CD4-positive, alpha-beta T cell treated with Interleukin-12 subunit alpha and Interleukin-12 subunit beta, for 1 hour (primary cell): ENCODE results near the gene PLEKHM1.
A peak's percentile ranks its signal among the peaks of the same experiment; 100 is the strongest.
"Not testable (repeated sequence)": the region's sequence is repeated elsewhere in the genome, so short reads cannot be mapped to it uniquely, and the experiment has no call there.

Experiments used
- DNase-seq: peaks from one replicate; pipeline ENCODE4 v3.0.0-alpha.2; 2020

PLEKHM1 gene

GRCh38 chr17:45460422-45460821 lies 30.1 kb downstream of the PLEKHM1 start:
- DNase-seq = not testable (repeated sequence)

DNA sequence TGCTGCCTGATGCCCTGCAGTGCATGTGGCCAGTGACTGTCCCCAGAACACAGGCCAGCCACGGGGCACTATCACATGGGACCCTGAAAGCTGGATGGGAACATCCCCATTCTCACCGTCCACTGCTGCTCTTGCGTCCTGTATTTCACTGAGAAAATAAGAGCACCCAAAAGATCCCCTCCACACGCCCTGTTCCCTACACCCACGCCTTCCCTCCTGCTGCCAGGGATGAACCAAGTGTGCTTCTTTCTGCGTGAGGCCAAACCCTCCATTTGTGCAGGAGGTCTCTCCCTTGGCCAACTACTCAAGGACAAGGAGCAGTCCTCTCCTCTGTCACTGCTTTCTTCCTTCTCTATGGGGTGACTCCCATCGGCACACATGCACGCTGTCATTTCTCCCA lies 36.2 kb downstream of the PLEKHM1 start:
- DNase-seq = not testable (repeated sequence)

DNA sequence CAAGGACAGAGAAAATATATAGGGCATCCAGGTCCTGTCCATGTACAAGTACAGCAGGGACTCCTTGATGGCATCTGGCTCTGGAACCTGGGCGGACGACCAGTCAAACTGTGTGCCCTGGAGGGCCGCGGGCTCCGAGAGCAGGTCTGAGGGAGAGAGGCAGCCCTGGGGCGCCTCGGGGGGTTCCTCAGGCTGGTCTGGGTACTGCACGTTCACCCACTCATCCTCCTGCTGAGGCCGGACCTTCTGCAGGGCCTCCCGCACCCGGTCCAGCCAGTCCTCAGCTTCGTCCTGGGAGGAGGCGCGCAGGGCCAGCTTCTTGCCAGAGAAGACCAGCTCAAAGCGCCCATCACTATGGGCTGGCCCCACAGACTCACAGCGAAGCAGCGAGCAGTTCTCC lies 36.8 kb downstream of the PLEKHM1 start:
- not testable (repeated sequence) for DNase-seq

GRCh38 chr17:45453225-45453534 lies 37.3 kb downstream of the PLEKHM1 start:
- DNase-seq = not testable (repeated sequence)

DNA sequence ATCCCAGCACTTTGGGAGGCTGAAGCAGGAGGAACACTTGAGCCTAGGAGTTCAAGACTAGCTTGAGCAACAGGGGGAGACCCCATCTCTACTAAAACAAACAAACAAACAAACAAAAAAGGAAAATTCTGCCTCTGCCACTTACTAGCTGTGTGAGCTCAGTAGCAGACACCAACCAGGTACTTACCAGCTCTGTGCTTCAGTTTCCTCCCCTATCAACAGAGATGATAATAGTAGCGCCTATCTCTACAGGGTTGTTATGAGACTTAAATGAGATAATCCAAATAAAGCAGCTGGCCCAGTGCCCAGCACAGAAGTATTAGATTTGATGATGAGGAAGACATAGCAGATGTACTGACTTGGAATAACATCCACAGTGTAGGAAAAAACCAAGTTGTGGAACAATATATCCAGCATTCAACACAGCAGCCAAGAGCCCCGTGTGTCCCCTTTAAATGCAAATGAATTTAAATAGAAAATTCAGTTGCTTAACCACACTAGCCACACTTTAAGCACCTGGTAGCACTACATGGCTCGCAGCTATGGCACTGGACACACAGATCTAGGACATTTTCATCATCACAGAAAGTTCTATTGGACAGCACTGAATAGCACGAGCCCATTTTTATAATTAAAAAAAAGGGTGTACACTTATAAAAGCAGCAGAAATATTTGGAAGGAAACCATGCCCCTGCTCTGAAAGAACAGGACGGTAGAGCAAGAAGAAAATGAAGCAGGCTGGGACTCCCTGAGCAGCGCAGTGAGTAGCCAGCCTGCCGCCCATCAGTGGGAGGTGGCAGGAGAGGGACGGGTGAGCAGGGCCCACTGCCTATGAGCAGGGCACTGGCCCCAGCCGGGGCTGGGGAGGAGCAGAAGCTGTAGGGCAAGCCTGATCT lies 37.9 kb downstream of the PLEKHM1 start:
- not testable (repeated sequence) for DNase-seq

DNA sequence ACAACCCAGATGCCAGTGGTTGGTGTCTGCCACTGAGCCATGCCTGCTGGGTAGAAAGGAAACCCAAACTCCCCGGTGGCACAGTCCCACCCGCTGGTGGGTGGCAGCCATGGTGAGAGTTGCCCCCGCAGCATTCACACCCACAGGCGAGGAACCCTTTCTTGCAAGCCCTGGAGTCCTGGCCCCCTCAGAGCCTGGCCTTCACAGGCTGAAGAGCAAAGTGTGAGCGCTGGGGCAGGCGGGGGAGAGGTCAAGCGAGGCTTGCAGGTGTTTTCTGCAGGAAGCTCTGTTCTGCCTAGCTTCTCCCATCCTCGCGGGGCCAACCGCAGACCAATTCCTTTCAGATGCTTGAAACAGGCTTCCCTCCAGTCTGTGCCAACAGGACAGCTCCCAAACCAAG lies 38.9 kb downstream of the PLEKHM1 start:
- not testable (repeated sequence) for DNase-seq

GRCh38 chr17:45451131-45451530 lies 39.4 kb downstream of the PLEKHM1 start:
- no peak for DNase-seq

- not testable (repeated sequence) for DNase-seq
Measured at GRCh38 chr17:45449708-45450329, 40.7 kb downstream of the PLEKHM1 start.

DNA sequence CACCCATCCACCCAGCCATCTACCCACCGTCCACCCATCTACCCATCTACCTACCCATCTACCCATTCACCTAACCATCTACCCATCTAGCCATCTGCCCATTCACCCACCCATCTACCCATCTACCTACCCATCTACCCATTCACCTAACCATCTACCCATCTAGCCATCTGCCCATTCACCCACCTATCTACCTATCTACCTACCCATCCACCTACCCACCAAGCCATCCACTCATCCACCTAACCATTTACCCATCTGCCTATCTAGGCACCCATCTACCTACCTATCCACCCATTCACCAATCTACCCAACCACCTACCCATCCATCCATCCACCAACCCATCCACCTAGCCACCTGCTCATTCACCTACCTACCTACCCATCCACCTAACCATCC lies 41.3 kb downstream of the PLEKHM1 start:
- DNase-seq = not testable (repeated sequence)

DNA sequence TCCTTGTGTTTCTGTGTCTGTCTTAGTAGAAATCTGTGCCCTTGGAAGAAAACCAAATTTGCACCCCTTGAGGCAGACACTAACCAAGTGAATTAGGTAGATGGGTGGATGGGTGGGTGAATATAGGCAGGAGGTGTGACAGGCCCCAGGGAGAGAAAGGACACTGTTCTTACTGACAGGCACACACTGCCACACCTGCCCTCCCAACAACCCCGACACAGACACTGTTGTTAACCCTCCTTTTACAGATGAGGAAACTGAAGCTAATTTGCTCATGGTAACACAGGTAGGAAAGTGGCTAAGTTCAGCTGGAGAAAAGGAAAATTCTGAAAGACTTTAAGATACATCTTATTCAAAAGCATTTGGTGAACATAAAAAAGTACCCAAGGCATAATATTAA lies 42.0 kb downstream of the PLEKHM1 start:
- not testable (repeated sequence) for DNase-seq

- DNase-seq = not testable (repeated sequence)
Measured at GRCh38 chr17:45448066-45448465, 42.5 kb downstream of the PLEKHM1 start.

DNA sequence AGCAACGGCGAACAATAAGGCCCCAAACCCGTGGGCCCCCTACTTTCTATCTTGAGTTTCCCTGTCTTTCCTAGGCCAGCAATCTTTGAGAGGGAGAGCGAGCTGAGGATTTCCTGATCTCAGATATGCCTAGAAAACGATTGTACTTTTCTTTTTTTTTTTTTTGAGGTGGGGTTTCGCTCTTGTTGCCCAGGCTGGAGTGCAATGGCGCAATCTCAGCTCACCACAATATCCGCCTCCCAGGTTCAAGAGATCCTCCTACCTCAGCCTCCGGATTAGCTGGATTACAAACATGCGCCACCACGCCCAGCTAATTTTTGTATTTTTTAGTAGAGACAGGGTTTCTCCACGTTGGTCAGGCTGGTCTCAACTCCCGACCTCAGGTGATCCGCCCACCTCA lies 42.9 kb downstream of the PLEKHM1 start:
- DNase-seq = not testable (repeated sequence)

GRCh38 chr17:45446872-45447625 lies 43.5 kb downstream of the PLEKHM1 start:
- DNase-seq = not testable (repeated sequence)

DNA sequence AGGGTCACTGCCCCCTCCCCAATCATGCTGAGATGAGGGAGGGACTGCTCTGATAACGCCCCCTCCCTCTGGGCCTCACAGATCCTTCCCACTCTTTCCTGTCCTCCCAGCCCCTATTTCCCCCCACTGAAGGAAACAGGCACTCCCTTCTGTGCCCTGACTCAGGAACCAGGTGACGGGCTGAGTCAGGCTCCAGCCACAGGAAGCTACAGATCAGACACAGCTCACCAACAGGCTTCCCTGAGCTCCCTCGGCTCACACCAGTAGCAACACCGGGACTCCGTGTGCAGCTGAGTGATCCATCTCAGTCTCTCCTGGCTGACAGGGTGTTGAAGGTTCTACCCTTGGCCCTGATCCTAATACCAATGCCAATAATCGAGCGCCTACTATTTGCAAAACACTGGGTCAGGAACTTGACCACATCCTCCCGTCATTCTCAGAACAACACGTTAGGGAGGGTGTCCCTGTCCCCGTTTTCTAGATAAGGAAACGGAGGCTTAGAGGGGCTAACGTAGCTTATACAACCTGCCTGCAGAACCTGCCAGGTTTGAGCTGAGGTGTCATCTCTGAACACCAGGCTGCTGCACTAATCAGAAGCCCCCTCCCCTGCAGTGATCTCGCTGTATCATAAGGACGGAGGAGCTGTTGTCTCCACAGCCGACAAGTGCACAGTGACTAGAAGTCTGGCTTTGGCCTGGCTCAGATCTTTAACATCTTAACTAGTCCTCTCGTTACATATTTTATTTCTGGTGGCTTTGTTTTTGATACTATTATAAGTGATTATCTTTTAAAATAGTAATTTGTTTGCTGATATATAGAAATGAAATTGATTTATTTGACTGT lies 44.4 kb downstream of the PLEKHM1 start:
- DNase-seq = peak; percentile 23

- not testable (repeated sequence) for DNase-seq
Measured at GRCh38 chr17:45444856-45445820, 45.4 kb downstream of the PLEKHM1 start.

GRCh38 chr17:45444301-45444700 lies 46.2 kb downstream of the PLEKHM1 start:
- DNase-seq = not testable (repeated sequence)

DNA sequence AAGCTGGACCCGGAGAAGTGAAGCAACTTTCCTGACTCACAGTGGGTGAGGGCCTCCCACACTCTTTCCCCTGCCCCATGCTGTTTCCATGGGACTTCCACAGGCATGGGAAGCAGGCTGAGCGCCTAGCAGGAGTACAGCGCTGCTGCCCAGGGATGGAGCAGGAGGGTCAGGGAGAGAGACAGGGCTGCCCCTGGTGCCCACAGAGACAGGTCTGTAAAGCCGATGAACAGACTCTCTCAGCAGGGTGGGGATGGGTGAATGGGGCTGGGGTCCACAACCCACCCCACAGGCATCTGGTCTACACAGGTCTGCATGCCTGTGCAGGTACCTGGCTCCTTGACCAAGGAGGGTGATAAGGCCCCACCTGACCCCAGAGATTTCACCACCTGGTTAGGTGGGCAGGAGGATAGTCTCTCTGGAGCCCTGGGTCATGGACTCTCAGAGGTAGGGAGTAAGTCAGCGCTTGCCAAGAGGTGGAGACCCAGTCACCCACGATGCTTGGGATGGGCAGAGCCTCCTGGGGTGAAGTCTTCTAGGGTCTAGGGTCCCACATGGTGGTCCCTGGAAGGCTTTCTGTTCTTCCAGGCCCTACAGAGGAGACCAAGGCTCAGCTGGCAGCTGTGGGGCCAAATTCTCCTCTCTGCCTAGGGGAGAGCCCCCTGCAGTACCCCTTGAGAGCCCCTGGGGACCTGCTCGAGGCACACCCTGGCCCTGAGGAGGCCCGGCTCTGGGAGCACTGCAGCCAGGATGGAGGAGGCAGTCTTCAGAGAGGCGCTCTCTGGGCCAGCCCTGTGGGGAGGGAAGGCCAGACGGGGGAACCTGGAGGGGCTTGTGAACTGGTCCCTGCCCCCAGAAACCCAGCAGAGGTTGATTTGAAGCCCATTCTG lies 46.9 kb downstream of the PLEKHM1 start:
- DNase-seq = not testable (repeated sequence)

GRCh38 chr17:45441526-45442310 lies 48.8 kb downstream of the PLEKHM1 start:
- no peak for DNase-seq

DNA sequence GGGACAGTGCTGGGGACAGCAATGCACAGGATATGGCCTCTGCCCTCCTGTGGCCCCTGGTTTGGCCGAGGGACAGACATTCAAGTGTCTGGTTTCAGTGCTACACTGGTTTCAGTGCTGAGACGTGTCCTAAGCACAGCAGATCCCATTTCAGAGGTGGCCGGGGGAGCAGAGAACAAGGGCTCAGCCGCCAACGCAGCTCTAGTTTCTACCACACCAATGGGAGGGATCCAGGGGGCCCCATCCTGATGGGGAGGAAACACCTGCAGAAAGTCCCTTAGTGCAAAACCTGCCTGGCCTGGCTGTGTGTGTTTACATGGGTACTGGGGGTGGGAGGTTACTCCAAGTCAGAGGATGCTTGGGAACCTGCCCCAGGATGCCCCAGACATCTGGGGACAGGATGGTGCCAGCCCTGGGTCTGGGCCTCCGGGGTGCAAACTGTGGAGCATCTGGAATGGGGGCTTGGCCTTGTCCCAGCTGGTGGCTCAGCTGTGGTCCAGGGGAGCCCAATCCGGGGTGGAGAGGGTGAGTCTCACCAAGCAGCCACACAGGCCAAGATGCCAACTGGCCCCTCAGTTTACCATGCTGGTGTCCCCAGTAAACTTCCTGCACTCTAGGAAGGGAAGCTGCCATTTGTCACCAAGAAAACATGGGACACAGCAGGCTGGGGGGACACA lies 49.5 kb downstream of the PLEKHM1 start:
- not testable (repeated sequence) for DNase-seq
